Measurements from ENCODE around the gene ZCCHC8.
"Not testable (repeated sequence)": the region's sequence is repeated elsewhere in the genome, so short reads cannot be mapped to it uniquely, and the experiment has no call there.

ZCCHC8 gene

DNA sequence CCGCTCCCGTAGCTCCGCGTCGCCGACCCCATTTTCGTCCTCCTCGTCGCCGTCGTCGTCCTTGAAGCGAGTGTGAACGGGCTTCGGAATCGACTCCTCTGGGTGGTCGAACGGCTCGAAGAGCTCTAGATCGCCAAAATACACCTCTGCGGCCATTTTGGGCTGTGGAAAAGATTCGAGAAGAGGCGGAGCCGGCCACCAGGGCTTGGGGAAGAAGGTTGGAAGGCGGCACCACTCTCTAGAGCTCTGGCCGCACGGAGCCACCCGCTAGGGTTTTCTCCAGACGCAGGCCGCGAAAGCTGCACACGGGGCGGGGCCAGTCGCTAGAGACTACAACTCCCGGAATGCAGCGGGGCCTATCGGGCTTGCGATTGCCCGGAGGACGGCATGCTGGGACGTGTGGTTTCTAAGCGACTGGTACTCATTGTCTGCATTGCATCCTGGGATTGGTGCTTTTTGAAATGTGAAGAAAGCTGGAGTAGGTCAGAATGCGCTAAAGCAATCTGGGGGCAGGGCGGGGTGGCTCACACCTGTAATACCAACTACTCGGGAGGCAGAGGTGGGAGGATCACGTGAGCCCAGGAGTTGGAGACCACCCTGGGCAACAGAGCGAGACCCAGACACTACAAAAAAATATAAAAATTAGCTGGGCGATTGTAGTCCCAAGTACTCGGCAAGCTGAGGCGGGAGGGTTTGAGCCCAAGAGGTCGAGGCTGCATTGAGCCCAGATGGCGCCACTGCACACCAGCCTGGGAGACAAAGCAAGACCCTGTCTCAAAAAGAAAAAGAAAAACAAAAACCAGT, at the start of gene ZCCHC8:
Gene ZCCHC8, minus strand, starts transcription at position 248 of the 804 bp plus-strand sequence. Its CDS starts 92 bp downstream, at position 156.
- DNase-seq: peak; percentile 98

DNA sequence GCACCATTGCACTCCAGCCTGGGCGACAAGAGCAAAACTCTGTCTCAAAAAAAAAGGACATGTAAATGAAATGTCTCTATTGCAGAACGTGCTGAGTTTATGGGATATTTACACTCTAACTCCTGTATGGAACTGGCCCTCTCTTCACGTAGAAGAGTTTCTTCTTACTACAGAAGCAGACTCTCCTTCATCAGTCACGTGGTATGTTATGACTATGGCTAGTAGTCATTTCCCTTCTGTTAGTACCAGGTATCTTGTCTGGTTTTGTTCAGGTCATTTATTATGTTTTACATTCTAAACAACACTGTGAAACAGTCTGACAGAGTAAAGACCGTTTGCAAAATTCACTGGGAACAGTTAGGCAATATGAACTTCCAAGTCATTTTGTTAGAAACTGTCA, 46.6 kb upstream of the ZCCHC8 start:
- no peak for DNase-seq

DNA sequence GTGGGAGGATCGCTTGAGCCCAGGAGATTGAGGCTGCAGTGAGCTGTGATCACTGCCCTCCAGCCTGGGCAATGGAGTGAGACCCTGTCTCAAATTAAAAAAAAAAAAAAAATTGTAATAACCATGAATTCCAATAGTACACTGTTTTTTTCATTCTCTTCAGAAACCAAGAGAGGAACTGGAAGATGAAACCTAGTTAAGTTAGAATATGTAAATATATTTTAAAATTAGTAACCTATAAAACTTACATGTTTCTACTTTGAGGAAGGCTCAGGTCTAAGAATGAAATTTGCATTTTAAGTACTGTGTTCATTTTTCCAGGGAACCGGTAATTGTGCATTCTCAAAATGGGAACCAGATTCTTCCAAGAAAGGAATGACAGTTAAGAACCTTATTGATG, 45.1 kb upstream of the ZCCHC8 start:
- DNase-seq: no peak

DNA sequence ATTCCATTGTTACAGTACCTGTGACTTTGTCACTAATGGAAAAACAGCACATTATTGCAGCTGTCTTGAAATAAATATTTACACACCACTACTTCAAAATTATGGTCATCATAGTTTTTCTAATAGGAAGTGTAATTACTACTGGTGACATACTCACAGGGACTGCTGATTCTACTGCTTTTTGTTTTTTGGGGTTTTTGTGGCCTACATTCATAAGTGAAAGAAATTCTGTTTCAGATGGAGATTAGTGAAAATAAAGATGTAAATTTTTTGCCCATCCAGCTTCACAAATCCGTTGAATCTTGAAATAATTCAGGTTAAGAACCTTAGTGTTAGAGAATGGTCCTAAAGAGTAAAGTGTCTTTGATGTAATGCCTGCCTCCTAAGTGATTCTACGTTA, 43.8 kb upstream of the ZCCHC8 start:
- no peak for DNase-seq

DNA sequence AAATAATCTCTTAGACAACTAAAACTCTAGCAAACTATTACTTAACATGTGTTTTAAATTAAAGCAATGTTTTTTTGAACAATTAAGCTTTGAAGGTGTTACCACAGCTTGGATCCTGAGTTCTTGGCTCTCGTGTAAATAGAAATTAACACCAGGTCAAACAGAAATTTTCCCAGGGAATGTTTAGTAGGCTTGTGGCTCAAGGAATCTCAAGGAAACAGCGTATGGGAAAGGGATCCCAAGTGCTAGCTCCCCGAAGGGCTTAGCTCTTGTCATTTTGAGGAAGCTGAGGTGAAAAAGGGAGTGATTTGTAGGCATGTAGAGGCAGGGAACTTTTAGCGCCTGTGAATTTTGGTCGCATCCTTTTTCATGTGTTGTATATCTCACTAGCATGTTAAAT, 37.8 kb upstream of the ZCCHC8 start:
- no peak for DNase-seq

DNA sequence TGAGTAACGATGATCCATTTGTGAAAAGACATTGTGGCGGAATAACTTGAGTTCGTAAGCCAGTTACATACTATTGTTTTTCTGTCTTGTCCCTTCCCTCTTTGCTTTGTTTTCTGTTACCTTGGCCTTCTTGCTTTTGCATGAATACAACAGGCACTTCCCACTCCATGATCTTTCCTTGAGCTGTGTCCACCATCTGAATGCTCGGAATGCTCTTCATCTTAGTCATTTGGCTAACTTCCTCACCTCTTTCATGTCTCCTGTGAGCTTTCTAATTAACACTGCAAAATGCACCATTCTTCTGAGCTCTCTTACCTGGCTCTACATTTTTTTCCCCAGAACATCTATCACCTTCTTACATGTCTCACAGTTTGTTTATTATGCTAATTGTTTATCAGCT, 36.3 kb upstream of the ZCCHC8 start:
- no peak for DNase-seq

DNA sequence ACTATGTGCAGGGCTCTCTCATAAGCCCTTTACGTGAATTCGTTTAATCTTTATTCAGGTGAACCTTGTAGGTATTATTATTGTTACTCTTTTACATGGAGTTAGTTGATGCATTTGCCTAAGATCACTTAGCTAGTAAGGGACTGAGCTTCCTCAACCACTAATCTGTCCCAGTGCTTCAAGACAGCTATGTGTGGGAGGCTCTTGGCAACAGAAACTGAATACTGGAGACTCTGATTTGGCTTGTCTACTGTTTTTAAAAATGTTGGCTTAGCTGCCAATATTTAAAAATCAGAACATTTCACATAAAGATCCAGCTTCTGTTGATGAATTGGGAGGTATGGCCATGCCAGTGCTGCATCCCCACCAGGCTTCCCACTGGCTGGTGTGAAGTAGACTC, 33.1 kb upstream of the ZCCHC8 start:
- no peak for DNase-seq

DNA sequence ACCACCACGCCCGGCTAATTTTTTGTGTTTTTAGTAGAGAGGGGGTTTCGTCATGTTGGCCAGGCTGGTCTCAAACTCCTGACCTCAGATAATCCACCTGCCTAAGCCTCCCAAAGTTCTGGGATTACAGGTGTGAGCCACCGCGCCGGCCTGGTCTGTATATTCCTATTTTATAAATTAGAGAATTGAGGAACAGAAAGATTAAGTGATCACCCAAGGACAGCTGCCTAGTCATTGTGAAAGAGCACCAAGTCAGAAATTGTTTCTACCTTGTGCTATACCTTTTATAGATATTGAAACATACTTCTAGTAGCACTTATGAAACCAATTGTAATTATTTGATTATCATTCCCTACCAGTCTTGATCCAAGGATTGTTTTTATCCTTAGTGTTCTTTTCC, 28.3 kb upstream of the ZCCHC8 start:
- no peak for DNase-seq

DNA sequence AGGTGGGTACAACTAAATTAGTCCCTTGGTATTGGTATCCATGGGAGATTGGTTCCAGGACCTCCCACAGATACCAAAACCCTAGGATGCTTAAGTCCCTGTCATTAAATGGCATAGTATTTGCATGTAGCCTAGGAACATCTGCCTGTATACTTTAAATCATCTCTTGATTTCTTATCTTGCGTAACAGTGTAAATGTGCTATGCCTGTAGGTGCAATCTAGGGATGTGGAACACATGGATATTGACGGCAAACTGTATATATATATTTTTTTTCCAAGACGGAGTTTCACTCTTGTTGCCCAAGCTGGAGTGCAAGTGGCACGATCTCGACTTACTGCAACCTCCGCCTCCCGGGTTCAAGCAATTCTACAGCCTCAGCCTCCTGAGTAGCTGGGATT, 27.9 kb upstream of the ZCCHC8 start:
- no peak for DNase-seq

DNA sequence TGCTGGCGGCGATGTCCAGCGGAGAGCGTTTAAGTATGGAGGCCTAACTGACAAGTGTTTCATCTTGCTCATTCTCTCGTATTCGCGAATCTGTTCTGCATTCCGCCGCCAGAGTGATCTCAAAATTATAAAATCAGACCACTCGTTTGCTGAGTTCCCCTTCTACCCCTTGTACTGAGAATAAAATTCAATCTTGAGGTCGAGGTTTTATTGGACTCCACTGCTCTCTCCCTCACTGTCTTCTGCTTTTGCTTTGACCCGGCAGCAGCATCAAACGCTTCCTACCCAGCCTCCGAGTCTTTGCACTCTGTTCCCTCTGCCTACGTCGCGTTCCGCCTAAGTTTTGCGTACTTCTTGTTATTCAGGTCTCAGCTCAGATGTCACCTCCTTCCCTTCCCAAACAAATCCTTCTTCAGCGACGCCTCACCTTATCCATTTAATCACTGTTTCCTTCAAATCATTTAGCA, 26.8 kb upstream of the ZCCHC8 start:
- DNase-seq: peak; percentile 22

DNA sequence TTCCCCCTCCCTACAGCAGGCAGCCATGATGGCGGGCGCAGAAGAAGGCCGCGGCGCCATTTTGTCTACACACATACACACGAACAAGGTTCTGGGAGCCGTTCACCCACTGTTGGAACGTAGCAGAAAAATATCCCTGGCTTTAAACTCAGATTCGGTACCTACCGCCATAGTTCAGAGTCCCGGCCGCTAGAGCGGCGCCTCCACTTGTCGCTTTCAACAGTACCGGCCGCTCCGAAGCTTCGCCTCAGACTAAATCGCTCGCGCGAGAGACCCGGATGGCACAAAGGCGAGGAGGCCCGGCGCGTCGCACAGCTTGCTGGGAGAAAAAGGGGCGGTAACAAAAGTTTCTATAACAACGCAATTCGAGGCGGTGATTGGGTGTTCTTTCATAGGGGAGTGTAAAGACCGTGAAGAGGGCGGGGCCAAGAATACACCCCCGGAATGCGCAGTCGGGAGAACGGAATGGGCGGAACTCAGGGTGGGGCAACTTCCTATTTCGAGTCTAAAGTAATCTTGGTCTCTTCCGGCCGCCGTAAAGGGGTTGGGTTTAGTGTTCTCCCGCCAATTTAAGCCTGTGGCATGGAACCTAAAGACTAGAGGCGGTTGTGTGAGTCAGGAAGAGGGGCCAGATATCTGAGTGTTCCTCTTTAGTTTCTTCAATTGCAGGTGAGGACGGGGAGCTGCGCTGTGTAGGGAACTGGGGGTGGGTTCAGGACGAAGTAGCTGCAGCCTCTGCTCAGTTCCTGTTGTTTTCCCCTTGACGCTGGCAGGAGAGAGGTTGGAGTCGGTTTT, 26.1 kb upstream of the ZCCHC8 start, which contains the start of the genes KNTC1 and RSRC2:
Gene KNTC1, plus strand, starts transcription at position 567 of the 795 bp plus-strand sequence. CDS start 2,815 bp downstream, outside the sequence.
Gene RSRC2, minus strand, starts transcription at position 254 of the 795 bp plus-strand sequence. Its CDS starts 83 bp downstream, at position 171.
- peak; percentile 100 for DNase-seq

DNA sequence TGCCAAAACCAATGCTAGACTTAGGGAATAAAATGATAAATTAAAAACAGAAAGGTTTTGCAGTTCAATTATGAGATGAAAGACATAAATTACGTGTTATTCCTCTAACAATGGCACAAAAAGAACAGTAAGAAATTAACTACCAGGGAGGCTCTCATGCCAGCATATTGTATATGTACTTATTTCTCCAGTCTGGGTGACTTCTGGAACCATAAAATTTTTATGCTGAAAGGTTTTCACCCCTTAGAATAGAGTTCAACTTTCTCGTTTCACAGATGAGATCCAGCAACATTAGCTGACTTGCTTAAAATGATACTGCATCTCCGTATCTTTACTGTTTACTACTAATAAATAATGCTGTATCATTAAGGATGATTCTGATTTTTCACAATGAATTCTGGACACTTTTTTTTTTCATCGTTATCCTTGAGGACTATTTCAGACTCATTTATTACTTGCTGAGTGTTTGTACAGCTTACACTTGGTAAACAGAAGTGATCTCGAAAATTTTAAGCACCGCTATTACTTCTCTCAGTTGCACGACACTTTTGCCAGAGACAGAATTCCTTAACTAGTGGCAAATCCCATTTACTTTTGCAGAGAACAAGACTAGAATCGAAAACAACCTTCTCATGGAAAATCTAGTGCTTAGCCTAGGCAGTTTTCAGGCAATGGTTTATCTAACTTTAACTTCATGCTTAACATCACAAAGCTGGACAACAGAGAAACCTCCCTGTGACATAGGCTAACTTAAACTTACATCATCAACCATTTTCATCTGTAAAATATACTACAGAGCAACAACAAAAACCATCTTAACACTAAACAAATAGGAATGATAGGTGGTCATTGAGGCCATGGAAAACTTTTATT, 23.4 kb upstream of the ZCCHC8 start:
- no peak for DNase-seq

DNA sequence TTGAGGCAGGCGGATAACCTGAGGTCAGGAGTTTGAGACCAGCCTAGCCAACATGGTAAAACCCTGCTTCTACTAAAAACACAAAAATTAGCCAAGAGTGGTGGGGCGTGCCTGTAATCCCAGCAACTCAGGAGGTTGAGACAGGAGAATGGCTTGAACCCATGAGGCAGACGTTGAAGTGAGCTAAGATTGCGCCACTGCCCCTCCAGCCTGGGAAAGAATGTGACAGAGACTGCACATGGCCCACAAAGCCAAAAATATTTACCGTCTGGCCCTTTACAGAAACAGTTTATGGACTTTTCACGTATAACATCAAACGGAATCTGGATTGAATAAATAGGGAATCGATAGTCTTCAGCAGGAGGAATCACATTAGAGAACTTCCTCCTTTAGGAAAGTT, 22.5 kb upstream of the ZCCHC8 start:
- peak; percentile 61 for DNase-seq

DNA sequence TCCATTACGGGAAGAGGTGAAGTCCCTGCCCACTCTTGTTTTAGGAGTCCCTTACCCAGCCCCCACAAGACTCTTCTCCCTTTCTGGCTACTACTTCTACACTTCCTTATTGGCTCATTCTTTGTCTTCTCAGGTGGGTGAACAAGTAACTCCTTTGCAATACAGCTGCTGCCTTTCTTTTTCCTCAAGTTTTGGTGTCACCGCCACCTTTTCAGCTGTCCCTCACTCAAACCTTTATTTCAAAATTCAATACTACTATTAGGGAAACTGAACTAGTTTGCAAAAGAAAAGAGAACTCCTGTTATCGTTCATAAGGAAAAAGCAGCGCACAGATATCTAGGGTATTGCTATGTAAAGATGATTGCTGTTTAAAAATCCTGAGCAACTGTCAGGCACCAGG, 19.9 kb upstream of the ZCCHC8 start:
- DNase-seq: no peak

DNA sequence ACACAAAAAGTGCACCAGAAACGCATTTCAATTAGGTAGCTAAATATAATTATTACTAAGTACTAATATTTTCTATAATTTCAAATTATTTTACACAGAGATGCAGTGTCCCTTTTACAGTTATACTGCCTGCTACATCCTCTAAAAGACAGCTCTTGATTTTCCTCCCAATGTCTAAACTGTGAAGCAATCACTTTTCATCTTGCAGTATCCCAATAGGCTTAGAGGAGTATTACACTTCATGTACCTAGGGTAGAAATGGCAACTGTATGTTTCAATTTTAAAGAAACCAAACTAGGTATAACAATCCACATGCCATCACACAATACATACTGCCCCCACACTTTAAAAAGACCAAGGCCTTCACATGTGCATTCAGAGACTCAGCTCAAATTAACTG, 18.7 kb upstream of the ZCCHC8 start:
- DNase-seq: no peak

DNA sequence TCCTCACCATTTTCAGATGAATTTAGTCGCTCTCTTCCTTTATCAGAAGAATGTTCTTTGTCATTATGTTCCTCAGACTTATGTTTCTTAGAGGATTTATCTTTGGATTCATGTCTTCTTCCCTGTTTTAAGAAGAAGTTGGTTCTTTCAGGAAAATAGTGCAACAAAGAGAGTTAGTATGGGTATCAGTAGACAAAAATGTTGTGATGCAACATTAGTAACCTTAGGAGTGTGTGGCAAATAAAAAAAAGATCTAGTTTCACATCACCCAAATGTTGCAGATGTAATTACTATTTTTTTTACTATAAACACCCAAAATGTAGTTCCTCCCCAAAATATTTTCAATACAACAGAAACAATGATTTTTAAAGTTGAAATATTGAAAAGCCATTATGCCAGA, 18.2 kb upstream of the ZCCHC8 start:
- no peak for DNase-seq

DNA sequence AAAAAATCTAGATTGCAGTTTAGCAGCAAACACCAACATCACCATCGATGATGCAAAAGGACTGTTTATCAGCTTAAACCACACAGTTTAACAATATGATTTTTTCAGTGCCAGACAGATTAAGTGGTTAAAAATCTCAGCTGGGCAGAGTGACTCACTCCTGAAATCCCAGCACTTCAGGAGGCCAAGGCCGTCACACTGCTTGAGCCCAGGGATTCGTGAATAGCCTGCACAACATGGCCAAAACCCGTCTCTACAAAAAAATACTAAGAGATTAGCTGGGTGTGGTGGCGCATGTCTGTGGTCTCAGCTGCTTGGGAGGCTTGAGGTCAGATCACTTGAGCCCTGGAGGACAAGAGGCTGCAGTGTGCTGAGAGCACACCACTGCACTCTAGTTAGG, 17.1 kb upstream of the ZCCHC8 start:
- DNase-seq: peak; percentile 75

DNA sequence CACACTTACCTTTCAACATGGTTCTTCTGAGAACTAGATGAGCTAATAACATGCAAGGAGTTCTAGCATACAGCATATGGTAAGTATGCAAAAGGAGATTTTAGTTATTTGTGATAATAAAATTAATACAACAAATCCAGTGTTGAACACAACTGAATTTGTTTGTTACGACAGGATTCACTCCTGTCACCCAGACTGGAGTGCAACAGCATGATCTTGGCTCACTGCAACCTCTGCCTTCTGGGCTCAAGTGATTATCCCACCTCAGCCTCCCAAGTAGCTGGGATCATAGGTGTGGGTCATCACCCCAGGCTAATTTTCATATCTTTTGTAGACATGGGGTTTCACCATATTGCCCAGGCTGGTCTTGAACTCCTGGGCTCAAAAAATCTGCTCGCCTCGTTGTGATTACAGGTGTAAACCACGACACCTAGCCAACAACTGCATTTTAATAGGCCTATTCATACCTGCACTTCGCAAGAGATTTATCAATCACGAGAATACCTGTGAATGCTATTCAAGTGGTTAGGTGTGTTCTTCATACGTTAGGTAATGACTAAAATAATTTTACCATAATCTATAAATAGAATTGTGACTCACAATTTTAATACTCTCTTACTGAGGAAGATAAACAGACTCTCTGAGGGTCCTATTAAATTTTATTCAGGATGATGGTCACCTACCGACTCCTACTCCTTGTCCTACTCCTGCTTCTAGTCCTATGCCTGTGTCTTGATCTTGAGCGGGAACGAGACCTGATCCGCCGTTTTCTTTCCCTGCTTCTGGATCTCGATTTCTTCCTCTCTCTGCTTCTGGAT, 16.0 kb upstream of the ZCCHC8 start:
- DNase-seq: no peak

DNA sequence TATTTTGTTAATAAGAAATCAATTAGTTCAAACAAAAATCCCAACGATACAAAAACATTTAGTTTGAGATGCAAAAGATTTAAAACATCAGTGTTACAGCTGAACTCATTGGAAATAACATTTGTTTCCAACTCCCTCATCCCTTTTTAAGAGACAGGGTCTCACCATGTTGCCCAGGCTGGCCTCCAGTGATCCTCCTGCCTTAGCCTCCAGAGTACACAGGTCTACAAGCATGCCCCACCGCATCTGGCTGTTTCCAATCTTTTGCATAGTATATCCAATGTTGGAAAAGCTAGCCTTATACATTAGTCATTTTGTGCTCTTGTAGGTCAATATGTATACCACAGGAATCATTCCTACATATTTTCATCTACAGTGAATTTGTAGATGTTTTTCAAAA, 14.5 kb upstream of the ZCCHC8 start:
- no peak for DNase-seq

DNA sequence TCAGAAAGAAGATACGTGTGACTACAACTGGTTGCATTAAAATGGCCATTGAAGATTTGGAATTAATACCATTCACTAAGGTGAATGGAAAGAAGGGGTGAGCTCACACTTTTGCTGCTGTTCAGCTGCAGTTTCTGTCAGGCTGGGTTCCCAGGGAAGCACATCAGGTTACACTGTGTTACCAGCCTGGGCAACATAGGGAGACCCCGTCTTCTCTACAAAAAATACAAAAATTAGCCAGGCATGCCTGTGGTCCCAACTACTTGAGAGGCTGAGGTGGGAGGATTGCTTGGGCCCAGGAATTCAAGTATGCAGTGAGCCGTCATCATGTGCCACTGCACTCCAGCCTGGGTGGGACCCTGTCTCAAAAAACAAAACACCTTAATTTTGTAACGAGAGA, 12.9 kb upstream of the ZCCHC8 start:
- no peak for DNase-seq

DNA sequence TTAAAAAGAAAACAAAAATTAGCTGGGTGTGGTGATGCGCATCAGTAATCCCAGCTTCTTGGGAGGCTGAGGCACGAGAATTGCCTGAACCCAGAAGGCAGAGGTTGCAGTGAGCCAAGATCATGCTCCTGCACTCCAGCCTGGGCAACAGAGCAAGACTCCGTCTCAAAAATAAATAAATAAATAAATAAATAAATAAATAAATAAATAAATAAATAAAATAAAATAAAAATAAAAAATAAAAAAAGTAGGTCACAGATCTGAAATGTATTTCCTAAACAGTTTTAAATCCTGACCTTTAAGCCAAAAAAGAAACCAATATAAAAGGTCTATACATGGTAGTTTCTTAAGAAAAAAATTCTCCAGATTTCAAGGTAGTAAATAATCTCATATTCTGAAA, 12.3 kb upstream of the ZCCHC8 start:
- DNase-seq: not testable (repeated sequence)

DNA sequence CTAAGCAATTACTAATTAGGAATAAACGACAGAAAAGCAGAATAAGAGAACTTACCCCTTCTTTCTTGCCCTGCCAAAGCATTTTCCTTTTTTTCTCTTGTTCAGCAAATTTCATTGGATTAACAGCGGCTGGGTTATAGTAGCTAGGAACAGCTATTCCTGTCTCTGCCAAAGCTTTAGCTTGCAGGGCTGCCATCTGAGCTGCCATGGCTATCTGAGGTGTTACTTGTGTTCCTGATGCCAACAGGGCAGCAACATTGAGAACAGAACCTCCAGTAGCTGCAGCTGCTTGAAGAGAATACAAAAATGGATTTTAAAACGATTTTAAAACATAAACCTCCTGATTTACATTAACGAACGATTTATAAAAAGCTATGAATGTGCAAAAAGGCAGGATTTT, 7.4 kb upstream of the ZCCHC8 start:
- no peak for DNase-seq
